Neural progenitor cell (in vitro differentiated cells): Measurements from ENCODE around the gene GPR22. TPM values are rescaled to one million over a fixed set of nuclear protein-coding genes. Genes with fewer than 3 reads are reported as not detected.

ENCODE experiments used
- DNase-seq: peaks from one replicate; pipeline ENCODE4 v3.0.0-alpha.2; 2016; ENCODE audit warnings: low spot score
- H2AFZ ChIP-seq: fragments of 200-600 bp; sonication (generic); replicated peaks from 2 replicates; pipeline ENCODE4 v1.6.1; 2016; ENCODE audit warnings: antibody characterized with exemption
- H3F3A ChIP-seq: fragments of 200-600 bp; sonication (generic); 2 replicates; pipeline ENCODE4 v1.6.1; 2016; ENCODE audit warnings: antibody characterized with exemption, low read depth
- H3K27ac ChIP-seq: fragments of 200-600 bp; sonication (generic); 2 replicates; pipeline ENCODE4 v1.5.1; 2016; ENCODE audit warnings: mild to moderate bottlenecking
- H3K27me3 ChIP-seq: fragments of 200-600 bp; sonication (generic); 2 replicates; pipeline ENCODE4 v1.6.1; 2016; ENCODE audit warnings: mild to moderate bottlenecking, moderate library complexity
- H3K36me3 ChIP-seq: fragments of 200-600 bp; sonication (generic); 2 replicates; pipeline ENCODE4 v1.5.1; 2016
- H3K4me1 ChIP-seq: fragments of 200-600 bp; sonication (generic); 2 replicates; pipeline ENCODE4 v1.6.1; 2016; ENCODE audit warnings: mixed run types
- H3K4me2 ChIP-seq: fragments of 200-600 bp; sonication (generic); 2 replicates; pipeline ENCODE4 v1.6.1; 2016
- H3K4me3 ChIP-seq: fragments of 200-600 bp; sonication (generic); 2 replicates; pipeline ENCODE4 v1.5.1; 2016
- H3K79me2 ChIP-seq: fragments of 200-600 bp; sonication (generic); 2 replicates; pipeline ENCODE4 v1.6.1; 2016; ENCODE audit warnings: low read depth
- H3K9ac ChIP-seq: fragments of 200-600 bp; sonication (generic); 2 replicates; pipeline ENCODE4 v1.6.1; 2016
- H3K9me3 ChIP-seq: fragments of 200-600 bp; sonication (generic); 2 replicates; pipeline ENCODE4 v1.5.1; 2016; ENCODE audit warnings: low read depth
- H4K20me1 ChIP-seq: fragments of 200-600 bp; sonication (generic); 2 replicates; pipeline ENCODE4 v1.6.1; 2016; ENCODE audit warnings: low read depth
- H3K27ac Mint-ChIP-seq: 3 replicates; pipeline ENCODE4 v1.8.0; 2021; ENCODE audit warnings: mixed read lengths
- H3K27me3 Mint-ChIP-seq: 2 replicates; pipeline ENCODE4 v1.8.0; 2022; ENCODE audit warnings: low read depth, mild to moderate bottlenecking, inconsistent platforms, moderate library complexity, mixed read lengths; ENCODE audit not compliant: insufficient read depth
- H3K36me3 Mint-ChIP-seq: 3 replicates; pipeline ENCODE4 v1.8.0; 2021; ENCODE audit warnings: mixed read lengths
- H3K4me1 Mint-ChIP-seq: 3 replicates; pipeline ENCODE4 v1.8.0; 2021; ENCODE audit warnings: mixed read lengths
- H3K4me3 Mint-ChIP-seq: 3 replicates; pipeline ENCODE4 v1.8.0; 2021; ENCODE audit warnings: mild to moderate bottlenecking, moderate library complexity, mixed read lengths
- H3K9me3 Mint-ChIP-seq: 3 replicates; pipeline ENCODE4 v1.8.0; 2020; ENCODE audit warnings: mixed read lengths
- EZH2 ChIP-seq: fragments of 200-600 bp; sonication (generic); IDR thresholded peaks from 2 replicates; pipeline ENCODE4 v1.6.1; 2017; ENCODE audit warnings: antibody characterized with exemption, mild to moderate bottlenecking, moderate library complexity
- EZH2phosphoT487 ChIP-seq: fragments of 200-600 bp; sonication (generic); IDR thresholded peaks from 2 replicates; pipeline ENCODE4 v1.6.1; 2017; ENCODE audit warnings: antibody characterized with exemption
- total RNA-seq: library from RNA; depleted of rRNA; stranded (reverse); fragments of >200 nt; gene quantifications from 2 replicates; pipeline ENCODE4 v1.2.3, GENCODE V29; 2015; ENCODE audit warnings: low replicate concordance
- TF ChIP-seq, protein P1 (sequence below): fragments of 200-600 bp; sonication (generic); IDR thresholded peaks from 2 replicates; pipeline ENCODE4 v1.5.1; 2017; ENCODE audit warnings: antibody characterized with exemption, mild to moderate bottlenecking

Gene GPR22
- total RNA-seq, 1 donor from 2014 or later = not detected

- Histone ChIP-seq H3K4me1 (no peaks in the 10 kb centered on the region), H3K27me3 (no peaks in the 10 kb centered on the region), H3F3A (no peaks in the 10 kb centered on the region), H3K9me3 (no peaks in the 10 kb centered on the region), H3K9ac (no peak overlapping the region), H3K36me3 (no peaks in the 10 kb centered on the region), H4K20me1 (no peaks in the 10 kb centered on the region), H3K79me2 (no peaks in the 10 kb centered on the region), H3K4me2 (no peak overlapping the region), H3K4me3 (no peak overlapping the region), H3K27ac (no peak overlapping the region), H2AFZ (no peak overlapping the region)
- H3K36me3 Mint-ChIP-seq = no peaks in the 10 kb centered on the region
- H3K4me1 Mint-ChIP-seq = peaks cover 10% of the 10 kb centered on the region
- H3K9me3 Mint-ChIP-seq = no peaks in the 10 kb centered on the region
- no peak overlapping the region for H3K27ac Mint-ChIP-seq
- H3K4me3 Mint-ChIP-seq = no peak overlapping the region
- no peak for TF ChIP-seq EZH2phosphoT487
- TF ChIP-seq, protein P1, sequence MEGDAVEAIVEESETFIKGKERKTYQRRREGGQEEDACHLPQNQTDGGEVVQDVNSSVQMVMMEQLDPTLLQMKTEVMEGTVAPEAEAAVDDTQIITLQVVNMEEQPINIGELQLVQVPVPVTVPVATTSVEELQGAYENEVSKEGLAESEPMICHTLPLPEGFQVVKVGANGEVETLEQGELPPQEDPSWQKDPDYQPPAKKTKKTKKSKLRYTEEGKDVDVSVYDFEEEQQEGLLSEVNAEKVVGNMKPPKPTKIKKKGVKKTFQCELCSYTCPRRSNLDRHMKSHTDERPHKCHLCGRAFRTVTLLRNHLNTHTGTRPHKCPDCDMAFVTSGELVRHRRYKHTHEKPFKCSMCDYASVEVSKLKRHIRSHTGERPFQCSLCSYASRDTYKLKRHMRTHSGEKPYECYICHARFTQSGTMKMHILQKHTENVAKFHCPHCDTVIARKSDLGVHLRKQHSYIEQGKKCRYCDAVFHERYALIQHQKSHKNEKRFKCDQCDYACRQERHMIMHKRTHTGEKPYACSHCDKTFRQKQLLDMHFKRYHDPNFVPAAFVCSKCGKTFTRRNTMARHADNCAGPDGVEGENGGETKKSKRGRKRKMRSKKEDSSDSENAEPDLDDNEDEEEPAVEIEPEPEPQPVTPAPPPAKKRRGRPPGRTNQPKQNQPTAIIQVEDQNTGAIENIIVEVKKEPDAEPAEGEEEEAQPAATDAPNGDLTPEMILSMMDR = no peak
- no peak for TF ChIP-seq EZH2
- DNase-seq = no peak
- no peaks in the 10 kb centered on the region for H3K27me3 Mint-ChIP-seq
Measured at GRCh38 chr7:107472116-107472515, 2.3 kb downstream of the GPR22 start.

DNA sequence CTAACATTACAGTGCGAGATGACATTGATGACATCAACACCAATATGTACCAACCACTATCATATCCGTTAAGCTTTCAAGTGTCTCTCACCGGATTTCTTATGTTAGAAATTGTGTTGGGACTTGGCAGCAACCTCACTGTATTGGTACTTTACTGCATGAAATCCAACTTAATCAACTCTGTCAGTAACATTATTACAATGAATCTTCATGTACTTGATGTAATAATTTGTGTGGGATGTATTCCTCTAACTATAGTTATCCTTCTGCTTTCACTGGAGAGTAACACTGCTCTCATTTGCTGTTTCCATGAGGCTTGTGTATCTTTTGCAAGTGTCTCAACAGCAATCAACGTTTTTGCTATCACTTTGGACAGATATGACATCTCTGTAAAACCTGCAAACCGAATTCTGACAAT lies 4.3 kb downstream of the GPR22 start:
- Mint-ChIP-seq H3K4me1 (peaks cover 10% of the 10 kb centered on the region), H3K36me3 (no peaks in the 10 kb centered on the region), H3K27me3 (no peaks in the 10 kb centered on the region), H3K4me3 (no peak overlapping the region), H3K27ac (no peak overlapping the region), H3K9me3 (no peaks in the 10 kb centered on the region)
- H3K27me3 ChIP-seq = no peaks in the 10 kb centered on the region
- no peak overlapping the region for H3K27ac ChIP-seq
- no peaks in the 10 kb centered on the region for H3K4me1 ChIP-seq
- no peaks in the 10 kb centered on the region for H3K79me2 ChIP-seq
- no peaks in the 10 kb centered on the region for H3F3A ChIP-seq
- no peak overlapping the region for H3K4me2 ChIP-seq
- H3K9me3 ChIP-seq = no peaks in the 10 kb centered on the region
- TF ChIP-seq, protein P1 = no peak
- no peak for TF ChIP-seq EZH2
- no peak for TF ChIP-seq EZH2phosphoT487
- no peaks in the 10 kb centered on the region for H4K20me1 ChIP-seq
- H3K36me3 ChIP-seq = no peaks in the 10 kb centered on the region
- no peak overlapping the region for H2AFZ ChIP-seq
- no peak for DNase-seq
- H3K9ac ChIP-seq = no peak overlapping the region
- no peak overlapping the region for H3K4me3 ChIP-seq

GRCh38 chr7:107479303-107479702 lies 9.4 kb downstream of the GPR22 start:
- no peaks in the 10 kb centered on the region for H3F3A ChIP-seq
- DNase-seq = no peak
- H3K79me2 ChIP-seq = no peaks in the 10 kb centered on the region
- Mint-ChIP-seq H3K9me3 (no peaks in the 10 kb centered on the region), H3K36me3 (no peaks in the 10 kb centered on the region), H3K4me1 (peaks cover 5% of the 10 kb centered on the region), H3K27me3 (no peaks in the 10 kb centered on the region), H3K27ac (no peak overlapping the region), H3K4me3 (no peak overlapping the region)
- H4K20me1 ChIP-seq = no peaks in the 10 kb centered on the region
- H3K9ac ChIP-seq = no peak overlapping the region
- H2AFZ ChIP-seq = no peak overlapping the region
- H3K27ac ChIP-seq = no peak overlapping the region
- TF ChIP-seq EZH2 (no peak), EZH2phosphoT487 (no peak)
- TF ChIP-seq, protein P1 = no peak
- no peaks in the 10 kb centered on the region for H3K4me1 ChIP-seq
- H3K36me3 ChIP-seq = no peaks in the 10 kb centered on the region
- no peak overlapping the region for H3K4me3 ChIP-seq
- H3K4me2 ChIP-seq = no peak overlapping the region
- no peaks in the 10 kb centered on the region for H3K9me3 ChIP-seq
- no peaks in the 10 kb centered on the region for H3K27me3 ChIP-seq
